H9 (cell line): ENCODE measurements around the gene RUNX1. TPM values are rescaled to one million over a fixed set of nuclear protein-coding genes. Genes with fewer than 3 reads are reported as not detected.

Experiments
- DNase-seq: peaks from one replicate; pipeline ENCODE4 v3.0.0-alpha.2; 2017
- H2AFZ ChIP-seq: one replicate; pipeline ENCODE4 v1.6.1; 2013; ENCODE audit warnings: mild to moderate bottlenecking, low read length, control low read depth, moderate library complexity
- H2AK5ac ChIP-seq: 2 replicates; pipeline ENCODE4 v1.6.1; 2013; ENCODE audit warnings: low read length, control low read depth, mixed read lengths; ENCODE audit not compliant: insufficient read length
- H2BK120ac ChIP-seq: one replicate; pipeline ENCODE4 v1.6.1; 2013; ENCODE audit warnings: low read depth, mild to moderate bottlenecking, low read length, control low read depth, inconsistent platforms; ENCODE audit not compliant: poor library complexity, severe bottlenecking
- H2BK12ac ChIP-seq: 2 replicates; pipeline ENCODE4 v1.6.1; 2013; ENCODE audit warnings: low read length, control low read depth, mixed read lengths, low read depth; ENCODE audit not compliant: insufficient read length
- H2BK15ac ChIP-seq: 2 replicates; pipeline ENCODE4 v1.6.1; 2013; ENCODE audit warnings: low read depth, low read length, control low read depth
- H2BK20ac ChIP-seq: one replicate; pipeline ENCODE4 v1.6.1; 2013; ENCODE audit warnings: low read depth, mild to moderate bottlenecking, low read length, control low read depth, inconsistent platforms; ENCODE audit not compliant: poor library complexity, severe bottlenecking
- H2BK5ac ChIP-seq: 2 replicates; pipeline ENCODE4 v1.6.1; 2013; ENCODE audit warnings: low read length, control low read depth, mixed read lengths; ENCODE audit not compliant: insufficient read length
- H3K14ac ChIP-seq: 2 replicates; pipeline ENCODE4 v1.6.1; 2013; ENCODE audit warnings: low read length, control low read depth; ENCODE audit not compliant: insufficient read depth
- H3K18ac ChIP-seq: 2 replicates; pipeline ENCODE4 v1.6.1; 2013; ENCODE audit warnings: low read depth, mild to moderate bottlenecking, mixed read lengths, low read length, control low read depth; ENCODE audit not compliant: insufficient read length
- H3K23ac ChIP-seq: 2 replicates; pipeline ENCODE4 v1.6.1; 2013; ENCODE audit warnings: low read length, control low read depth, mixed read lengths, low read depth; ENCODE audit not compliant: insufficient read length
- H3K23me2 ChIP-seq: 2 replicates; pipeline ENCODE4 v1.6.1; 2013; ENCODE audit warnings: low read depth, mild to moderate bottlenecking, mixed read lengths, low read length, control low read depth; ENCODE audit not compliant: insufficient read length, poor library complexity, severe bottlenecking
- H3K27ac ChIP-seq: 2 replicates; pipeline ENCODE4 v1.5.1; 2013; ENCODE audit warnings: low read length, control low read depth, mixed read lengths, low read depth; ENCODE audit not compliant: insufficient read length
- H3K27me3 ChIP-seq: 2 replicates; pipeline ENCODE4 v1.6.1; 2013; ENCODE audit warnings: low read length, control low read depth, inconsistent platforms; ENCODE audit not compliant: insufficient read depth
- H3K4ac ChIP-seq: 2 replicates; pipeline ENCODE4 v1.6.1; 2013; ENCODE audit warnings: low read depth, mild to moderate bottlenecking, control low read depth, inconsistent platforms, low read length, moderate library complexity
- H3K4me1 ChIP-seq: 2 replicates; pipeline ENCODE4 v1.6.1; 2013; ENCODE audit warnings: low read length, control low read depth, inconsistent platforms; ENCODE audit not compliant: insufficient read depth
- H3K4me2 ChIP-seq: 2 replicates; pipeline ENCODE4 v1.6.1; 2013; ENCODE audit warnings: low read length, control low read depth, mixed read lengths; ENCODE audit not compliant: insufficient read length, insufficient read depth
- H3K56ac ChIP-seq: 2 replicates; pipeline ENCODE4 v1.6.1; 2013; ENCODE audit warnings: low read depth, mild to moderate bottlenecking, mixed read lengths, low read length, control low read depth; ENCODE audit not compliant: insufficient read length
- H3K79me1 ChIP-seq: 2 replicates; pipeline ENCODE4 v1.6.1; 2013; ENCODE audit warnings: low read depth, mild to moderate bottlenecking, moderate library complexity, low read length, control low read depth, inconsistent platforms; ENCODE audit not compliant: insufficient read depth, poor library complexity, severe bottlenecking
- H3K79me2 ChIP-seq: 2 replicates; pipeline ENCODE4 v1.6.1; 2013; ENCODE audit warnings: low read length, control low read depth, inconsistent platforms; ENCODE audit not compliant: insufficient read depth
- H3K9ac ChIP-seq: 2 replicates; pipeline ENCODE4 v1.6.1; 2013; ENCODE audit warnings: low read length, control low read depth, mixed read lengths; ENCODE audit not compliant: insufficient read length; ENCODE audit errors: extremely low read depth
- H3K9me3 ChIP-seq: one replicate; pipeline ENCODE4 v1.6.1; 2013; ENCODE audit warnings: low read depth, low read length, inconsistent platforms; ENCODE audit not compliant: control insufficient read depth
- H3T11ph ChIP-seq: one replicate; pipeline ENCODE4 v1.6.1; 2013; ENCODE audit warnings: mild to moderate bottlenecking, low read length, control low read depth, inconsistent platforms
- H4K20me1 ChIP-seq: one replicate; pipeline ENCODE4 v1.6.1; 2013; ENCODE audit not compliant: control insufficient read depth, insufficient read length, insufficient read depth
- H4K5ac ChIP-seq: 2 replicates; pipeline ENCODE4 v1.6.1; 2013; ENCODE audit warnings: low read depth, mild to moderate bottlenecking, mixed read lengths, low read length, control low read depth; ENCODE audit not compliant: insufficient read length
- H4K8ac ChIP-seq: replicated peaks from 2 replicates; pipeline ENCODE4 v1.6.1; 2013; ENCODE audit warnings: low read length, control low read depth, mixed read lengths, low read depth; ENCODE audit not compliant: insufficient read length
- H4K91ac ChIP-seq: 2 replicates; pipeline ENCODE4 v1.6.1; 2013; ENCODE audit warnings: low read depth, mild to moderate bottlenecking, moderate library complexity, mixed read lengths, low read length, control low read depth; ENCODE audit not compliant: insufficient read length
- H3K27ac Mint-ChIP-seq, 3 experiments: 2 replicates in 2 of 3; 3 replicates in 1 of 3; pipeline ENCODE4 v1.8.0; 2020 to 2021; ENCODE audit warnings: mixed read lengths in 3 of 3, mild to moderate bottlenecking in 1 of 3, moderate library complexity in 1 of 3
- H3K27me3 Mint-ChIP-seq: 2 replicates; pipeline ENCODE4 v1.8.0; 2021; ENCODE audit warnings: low read depth, mild to moderate bottlenecking, moderate library complexity, mixed read lengths
- H3K36me3 Mint-ChIP-seq, 3 experiments: 2 replicates in 2 of 3; 3 replicates in 1 of 3; pipeline ENCODE4 v1.8.0; 2020 to 2021; ENCODE audit warnings: low read depth in 3 of 3, mixed read lengths in 3 of 3; ENCODE audit not compliant: insufficient read depth in 1 of 3
- H3K4me1 Mint-ChIP-seq, 2 experiments: 2 replicates each; pipeline ENCODE4 v1.8.0; 2020; ENCODE audit warnings: mixed read lengths in 2 of 2
- H3K4me3 Mint-ChIP-seq, 2 experiments: 2 replicates in 1 of 2; 3 replicates in 1 of 2; pipeline ENCODE4 v1.8.0; 2020 to 2021; ENCODE audit warnings: mild to moderate bottlenecking in 2 of 2, mixed read lengths in 2 of 2, moderate library complexity in 1 of 2
- H3K9me3 Mint-ChIP-seq, 2 experiments: 2 replicates in 1 of 2; 3 replicates in 1 of 2; pipeline ENCODE4 v1.8.0; 2020; ENCODE audit warnings: mild to moderate bottlenecking in 2 of 2, mixed read lengths in 2 of 2, moderate library complexity in 1 of 2
- CTCF ChIP-seq: fragments of 200-600 bp; sonication (generic); conservative IDR thresholded peaks from 3 replicates; pipeline ENCODE4 v1.8.0; 2021; ENCODE audit warnings: antibody characterized with exemption, mild to moderate bottlenecking
- WGBS: extraction: QIAGEN DNeasy Blood & Tissue Kit; methylation state at CpG from one replicate; pipeline ENCODE4 v1.1.7; 2013; ENCODE audit warnings: missing lambda C conversion rate, low lambda C conversion rate, mixed read lengths; ENCODE audit not compliant: insufficient read length; ENCODE audit errors: extremely low coverage; 5-methylcytosine and 5-hydroxymethylcytosine counted together
- total RNA-seq: library from RNA; stranded (reverse); gene quantifications from 2 replicates; pipeline ENCODE4 v1.2.1, GENCODE V29; 2021

Gene RUNX1
- total RNA-seq, 1 experiment from 2014 or later: 0.72 TPM

- Histone ChIP-seq H3T11ph (no peak overlapping the region), H3K4ac (no peak overlapping the region), H3K9ac (no peak overlapping the region), H3K4me2 (no peak overlapping the region), H4K20me1 (no peaks in the 10 kb centered on the region), H3K4me1 (no peaks in the 10 kb centered on the region), H2AFZ (no peak overlapping the region), H3K9me3 (no peaks in the 10 kb centered on the region), H4K91ac (no peak overlapping the region), H3K14ac (no peak overlapping the region; the same call in 1 of the 2 replicates), H3K56ac (no peak overlapping the region), H2BK15ac (no peak overlapping the region), H2AK5ac (no peak overlapping the region), H4K5ac (no peak overlapping the region), H3K79me2 (no peaks in the 10 kb centered on the region), H3K23me2 (no peaks in the 10 kb centered on the region), H3K27ac (no peak overlapping the region), H3K27me3 (no peaks in the 10 kb centered on the region), H3K23ac (no peak overlapping the region), H2BK20ac (no peak overlapping the region), H3K18ac (no peak overlapping the region), H2BK120ac (no peak overlapping the region), H3K79me1 (no peaks in the 10 kb centered on the region), H2BK5ac (no peak overlapping the region), H2BK12ac (no peak overlapping the region), H4K8ac (no peak overlapping the region)
- TF ChIP-seq CTCF: no peak
- no peaks in the 10 kb centered on the region for H3K9me3 Mint-ChIP-seq
- H3K27me3 Mint-ChIP-seq: peaks cover 14% of the 10 kb centered on the region
- no peak overlapping the region for H3K27ac Mint-ChIP-seq
- DNase-seq: no peak
- WGBS: no CpG with 5 or more reads among the region's 8 CpGs
- no peaks in the 10 kb centered on the region for H3K36me3 Mint-ChIP-seq
- H3K4me3 Mint-ChIP-seq: no peak overlapping the region
- peaks cover 18 to 35% of the 10 kb centered on the region in 2 experiments for H3K4me1 Mint-ChIP-seq
These were observed 2.2 kb downstream of the RUNX1 start for GRCh38 chr21:35046880-35047229.
